Activated CD8-positive, alpha-beta memory T cell treated with anti-CD3 and anti-CD28 coated beads for 4 hours (primary cell): Measurements from ENCODE around the gene SHISAL2B.
"Not testable (repeated sequence)": the region's sequence is repeated elsewhere in the genome, so short reads cannot be mapped to it uniquely, and the experiment has no call there.

Experiments
- DNase-seq, 2 donors: peaks; one replicate each; pipeline ENCODE4 v3.0.0-alpha.2; 2020; ENCODE audit warnings: low read depth in 2 of 2

SHISAL2B gene

DNA sequence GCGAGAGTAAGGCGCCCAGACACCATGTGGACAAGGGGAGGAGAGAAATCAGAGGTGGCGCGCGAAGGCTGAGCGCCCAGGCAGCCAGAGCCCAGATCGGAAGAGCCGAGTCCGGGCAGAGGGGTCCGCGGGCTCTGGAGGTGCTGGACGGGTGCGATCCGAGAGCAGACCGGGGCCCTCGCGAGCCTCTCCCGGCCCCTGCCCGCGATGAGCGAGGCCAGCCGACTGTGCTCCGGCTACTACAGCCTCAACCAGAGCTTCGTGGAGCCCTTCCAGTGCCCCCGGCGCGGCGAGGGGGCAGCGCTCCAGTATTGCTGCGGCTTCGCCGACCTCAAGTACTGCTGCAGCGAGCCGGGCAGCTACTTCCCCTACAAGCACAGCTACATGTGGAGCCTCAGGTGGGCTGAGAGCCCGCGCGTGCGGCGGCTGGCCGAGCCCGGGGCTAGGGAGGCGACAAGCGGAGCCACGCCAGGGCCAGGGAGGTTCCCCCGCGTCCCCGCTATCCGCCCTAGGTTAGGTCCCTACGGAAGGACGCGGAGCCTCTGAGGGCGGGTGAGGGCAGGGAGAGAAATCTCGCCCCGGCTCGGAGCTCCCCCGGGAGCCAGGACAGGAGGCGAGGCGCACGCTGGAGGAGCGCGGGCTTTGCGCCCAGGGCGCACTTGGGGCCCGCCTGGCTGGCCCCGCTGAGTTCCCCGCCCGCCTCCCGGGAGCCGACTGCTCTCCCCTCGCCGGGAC is at the start of gene SHISAL2B:
TSS of gene SHISAL2B (plus strand) at position 87 of the 735 bp plus-strand sequence. CDS start at position 208, 121 bp downstream.
- no peak for DNase-seq

- no peak for DNase-seq
Observed at GRCh38 chr5:64644831-64645230, 45.5 kb upstream of the SHISAL2B start.

GRCh38 chr5:64646169-64646568 is 44.1 kb upstream of the SHISAL2B start:
- DNase-seq: no peak

DNA sequence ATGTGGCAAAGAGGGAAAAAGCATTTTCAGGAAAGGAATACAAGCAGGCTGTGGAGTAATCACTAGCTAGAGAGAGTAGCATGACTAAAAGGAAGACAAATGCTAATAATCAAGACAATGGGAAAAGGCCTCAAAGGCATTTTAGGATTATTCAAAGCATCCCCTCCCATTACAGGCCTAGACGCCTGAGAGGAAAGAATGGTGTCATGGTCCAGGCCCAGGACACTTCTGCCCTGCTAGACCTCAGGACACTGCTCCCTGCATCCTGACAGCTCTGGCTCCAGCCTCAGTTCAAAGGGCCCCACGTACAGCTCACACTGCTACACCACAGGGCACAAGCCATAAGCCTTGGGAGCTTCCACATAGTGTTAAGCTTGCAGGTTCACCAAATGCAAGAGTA is 40.8 kb upstream of the SHISAL2B start:
- DNase-seq: no peak

- DNase-seq: no peak
Observed at GRCh38 chr5:64653766-64654560, 36.3 kb upstream of the SHISAL2B start.

DNA sequence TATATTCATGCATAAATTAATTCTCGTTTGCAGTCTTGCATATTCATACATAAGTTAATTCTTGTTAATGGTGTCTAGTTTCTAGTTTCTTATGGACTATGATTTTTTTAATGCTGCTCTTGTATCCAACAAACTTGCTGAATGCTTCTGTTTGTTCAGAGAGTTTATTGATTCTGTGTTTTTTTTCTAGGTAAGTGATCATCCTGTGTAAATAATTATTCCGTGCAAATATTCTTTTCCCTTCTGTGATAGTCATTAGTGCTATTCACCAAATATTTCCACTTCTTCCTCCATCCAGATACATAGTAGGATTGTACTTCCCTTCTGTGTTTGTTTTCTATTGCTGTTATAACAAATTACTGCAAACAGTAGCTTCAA is 35.8 kb upstream of the SHISAL2B start:
- DNase-seq: no peak

DNA sequence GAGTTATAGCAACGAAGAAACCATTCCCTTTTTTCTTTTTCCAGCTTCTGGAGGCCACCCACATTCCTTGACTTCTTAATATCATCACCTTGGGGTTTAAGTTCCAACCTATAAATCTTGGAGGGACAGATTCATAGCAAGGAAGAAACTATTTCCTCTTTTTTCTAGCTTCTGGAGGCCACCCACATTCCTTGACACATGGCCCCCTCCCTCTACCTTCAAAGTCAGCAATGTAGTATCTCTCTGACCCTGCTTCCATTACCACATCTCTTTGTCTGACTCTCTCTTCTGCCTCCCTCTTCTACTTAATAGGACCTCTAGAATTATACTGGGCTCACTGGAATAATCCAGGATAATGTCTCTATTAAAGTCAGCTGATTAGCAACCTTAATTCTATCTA is 34.7 kb upstream of the SHISAL2B start:
- DNase-seq: no peak

DNA sequence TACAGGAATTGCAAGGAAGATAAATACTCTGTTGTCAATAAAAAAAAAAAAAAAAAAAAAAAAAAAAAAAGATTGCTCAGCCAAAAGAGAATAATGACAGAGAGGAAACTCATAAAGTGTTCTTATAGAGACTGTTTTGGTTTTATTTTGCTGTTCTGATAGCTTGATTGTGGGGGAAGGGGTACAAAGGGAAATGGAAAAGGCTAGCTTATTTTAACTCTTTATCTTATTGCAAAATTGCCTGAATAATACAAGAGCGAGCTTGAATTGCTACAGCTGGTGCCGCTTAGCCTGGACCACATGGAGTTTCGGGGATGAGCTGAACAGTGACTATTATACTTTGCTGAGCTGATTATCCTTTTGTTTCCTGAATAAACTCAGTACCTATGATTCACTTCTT is 31.0 kb upstream of the SHISAL2B start:
- DNase-seq: no peak

GRCh38 chr5:64663181-64663580 is 27.1 kb upstream of the SHISAL2B start:
- DNase-seq: not testable (repeated sequence)

DNA sequence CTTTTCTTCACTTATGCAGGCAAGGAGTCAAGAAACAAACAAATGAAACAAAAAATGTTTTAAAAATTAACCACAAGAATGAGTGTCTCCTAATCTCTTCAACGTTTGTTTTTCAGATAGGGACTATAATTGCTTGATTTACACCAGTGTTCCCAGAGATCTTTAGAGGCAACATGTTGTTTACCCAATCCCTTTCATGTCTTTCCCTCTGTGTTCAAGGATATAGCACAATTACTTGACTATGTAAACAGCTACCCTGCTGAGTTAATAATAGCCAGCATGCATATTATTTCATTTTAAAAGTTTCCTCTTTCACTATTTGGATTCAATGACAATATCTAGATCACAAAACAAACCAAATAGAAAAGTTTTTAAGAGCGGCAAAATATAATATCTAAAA is 25.1 kb upstream of the SHISAL2B start:
- DNase-seq: no peak

DNA sequence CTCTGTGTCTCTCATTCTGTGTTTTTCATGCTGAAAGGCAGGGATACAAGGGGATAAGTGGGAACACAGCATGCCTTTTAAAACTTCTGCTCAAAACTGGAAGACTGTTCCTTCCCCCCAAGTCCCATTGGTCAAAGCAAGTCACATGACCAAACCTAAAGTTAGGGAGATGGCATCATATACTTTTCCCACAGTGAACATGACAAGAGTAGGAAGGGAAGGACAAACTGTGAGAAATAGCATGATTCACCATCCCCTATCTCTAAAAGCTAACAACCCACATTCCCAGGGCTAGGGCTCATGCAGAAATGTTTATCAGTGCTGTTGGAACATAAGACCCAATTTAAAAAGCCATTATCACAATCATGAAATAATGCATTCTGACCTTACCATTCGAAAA is 24.2 kb upstream of the SHISAL2B start:
- DNase-seq: no peak

DNA sequence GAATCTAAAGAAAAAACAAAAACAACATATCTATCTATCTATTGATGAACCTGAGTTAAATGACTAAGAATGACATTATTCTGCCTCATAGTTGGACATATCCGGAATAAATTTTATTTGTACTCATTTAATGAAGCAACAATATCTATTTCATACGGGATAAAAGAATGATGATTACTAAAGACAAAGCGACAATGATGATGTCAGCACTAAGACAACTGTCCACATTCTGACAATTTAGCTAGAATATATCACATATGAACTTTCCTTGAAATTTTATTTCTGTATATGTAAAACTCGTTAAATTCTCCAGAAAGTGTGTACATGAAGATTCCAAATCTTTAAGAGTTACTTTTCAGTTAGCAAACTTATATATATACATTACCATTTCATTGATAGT is 23.2 kb upstream of the SHISAL2B start:
- DNase-seq: no peak

DNA sequence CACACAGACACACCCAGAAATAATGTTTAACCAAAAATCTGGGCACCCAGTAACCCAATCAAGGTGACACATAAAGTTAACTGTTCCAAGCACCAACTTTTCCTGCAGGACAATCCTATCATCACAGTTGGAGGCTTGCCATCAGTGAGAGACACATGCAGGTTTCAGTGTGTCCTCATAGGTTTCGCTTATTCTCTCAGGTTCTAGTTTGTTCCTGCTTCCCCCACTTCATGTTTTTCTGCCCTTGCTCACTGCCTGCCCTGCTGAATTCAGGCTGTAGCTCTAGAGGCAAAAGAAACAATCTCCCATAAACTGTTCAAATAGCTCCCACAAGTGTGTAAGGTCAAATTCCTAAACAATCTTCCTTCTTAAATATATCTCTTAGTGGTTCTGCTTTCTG is 20.0 kb upstream of the SHISAL2B start:
- DNase-seq: no peak

- DNase-seq: no peak
Observed at GRCh38 chr5:64671678-64672077, 18.6 kb upstream of the SHISAL2B start.

- DNase-seq: no peak
Observed at GRCh38 chr5:64678374-64678773, 11.9 kb upstream of the SHISAL2B start.

DNA sequence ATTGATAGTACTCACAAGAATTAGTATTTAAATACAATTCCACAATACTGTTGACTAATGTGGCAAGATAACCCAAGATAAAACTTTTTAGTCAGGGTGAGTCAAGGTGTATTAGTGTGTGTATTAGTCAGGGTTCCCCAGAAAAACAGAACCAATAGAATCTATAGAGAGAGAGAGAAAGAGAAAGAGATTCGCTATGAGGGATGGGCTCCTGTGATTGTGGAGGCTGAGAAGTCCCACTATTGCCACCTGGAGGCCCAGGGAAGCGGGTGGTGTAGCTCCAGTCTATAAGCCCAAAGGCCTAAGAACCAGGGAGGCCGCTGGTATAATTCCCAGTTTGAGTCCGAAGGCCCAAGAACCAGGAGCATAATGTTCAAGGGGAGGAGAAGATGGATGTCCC is 10.0 kb upstream of the SHISAL2B start:
- DNase-seq: no peak

GRCh38 chr5:64682608-64683007 is 7.7 kb upstream of the SHISAL2B start:
- DNase-seq: no peak

- DNase-seq: no peak
Observed at GRCh38 chr5:64685866-64686265, 4.4 kb upstream of the SHISAL2B start.

GRCh38 chr5:64688391-64688790 is 1.9 kb upstream of the SHISAL2B start:
- DNase-seq: no peak

DNA sequence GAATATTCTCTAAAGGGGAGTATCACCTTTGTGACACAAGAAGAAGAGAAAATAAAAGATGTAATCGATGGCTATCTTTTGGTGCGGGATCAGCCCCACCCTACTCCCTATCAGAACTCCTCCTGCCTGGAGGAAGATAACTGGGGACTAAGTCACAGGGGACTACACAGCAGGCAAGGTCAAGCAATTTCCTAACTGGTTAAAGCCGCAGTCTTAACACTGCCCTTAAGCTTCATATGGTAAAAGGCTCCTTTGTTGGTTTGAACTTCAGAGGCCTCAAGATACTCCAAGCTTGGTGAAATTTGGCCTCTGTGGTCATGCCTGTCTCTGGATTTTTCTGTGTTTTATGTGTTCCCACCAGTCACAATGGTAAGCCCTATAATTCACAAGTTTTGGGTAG is 1.3 kb upstream of the SHISAL2B start:
- DNase-seq: no peak

DNA sequence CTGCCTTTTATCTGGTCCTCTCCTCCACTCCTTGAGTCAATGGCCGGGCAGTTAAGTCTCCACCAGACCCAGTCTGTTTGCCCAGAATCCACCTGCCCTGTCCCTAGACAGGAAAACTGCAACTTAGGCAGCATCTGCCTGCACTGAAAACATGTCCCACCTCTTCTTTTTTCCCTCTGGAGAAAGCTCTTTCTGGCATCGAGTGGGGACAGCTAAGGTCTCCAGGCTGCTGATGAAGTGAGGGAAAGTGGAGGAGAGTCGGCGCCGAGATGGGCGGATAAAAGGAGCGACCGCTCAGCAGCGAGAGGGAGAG is 243 bp upstream of the SHISAL2B start:
- no peak for DNase-seq

DNA sequence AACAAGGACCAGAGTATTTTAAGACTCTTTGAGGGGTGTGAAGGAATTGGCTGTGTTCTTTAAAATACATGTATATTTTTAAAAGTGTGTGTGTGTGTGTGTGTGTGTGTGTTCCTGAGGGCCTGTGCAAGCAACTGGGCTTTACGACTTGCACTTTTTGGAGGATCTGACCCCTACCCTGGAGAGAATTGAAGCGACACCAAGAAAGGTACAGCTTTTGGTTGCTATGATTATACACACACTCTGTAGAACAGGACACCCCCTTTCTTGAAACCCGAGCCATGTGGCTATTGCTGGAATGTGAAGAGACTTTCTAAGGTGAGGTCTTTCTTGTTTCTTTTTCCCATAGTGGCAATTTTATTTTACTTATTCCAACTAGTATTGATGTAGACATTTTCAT is 988 bp downstream of the SHISAL2B start:
- DNase-seq: no peak

DNA sequence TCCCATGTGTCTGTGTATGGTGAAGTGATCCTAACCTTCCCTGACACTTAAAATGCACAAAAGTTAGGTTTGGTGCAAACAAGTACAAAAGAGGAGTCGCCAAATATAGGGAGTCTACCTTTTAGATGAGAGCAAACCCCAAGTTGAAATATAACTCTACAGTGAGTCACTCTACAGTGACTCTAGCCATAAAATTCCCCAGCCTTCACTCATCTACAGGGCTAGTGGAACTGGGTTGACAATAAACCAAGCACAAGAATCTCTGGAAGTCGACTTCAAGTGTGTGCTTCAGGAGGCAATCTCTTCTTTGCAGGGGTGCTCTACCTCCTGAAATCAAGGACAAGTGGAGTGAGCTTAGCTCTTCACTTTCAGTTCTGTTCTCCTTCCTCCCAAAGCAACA is 3.3 kb downstream of the SHISAL2B start:
- no peak for DNase-seq

DNA sequence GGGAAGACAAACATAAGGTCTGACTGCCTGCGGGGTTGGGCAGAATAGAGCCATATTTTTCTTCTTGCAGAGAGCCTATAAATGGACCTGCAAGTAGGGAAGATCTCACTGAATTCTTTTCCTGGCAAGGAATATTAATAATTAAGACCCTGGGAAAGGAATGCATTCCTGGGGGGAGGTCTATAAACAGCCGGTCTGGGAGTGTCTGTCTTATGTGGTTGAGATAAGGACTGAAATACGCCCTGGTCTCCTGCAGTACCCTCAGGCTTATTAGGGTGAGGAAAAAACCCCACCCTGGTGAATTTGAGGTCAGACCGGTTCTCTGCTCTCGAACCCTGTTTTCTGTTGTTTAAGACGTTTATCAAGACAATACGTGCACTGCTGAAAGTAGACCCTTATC is 6.1 kb downstream of the SHISAL2B start:
- not testable (repeated sequence) for DNase-seq
